Coronary artery (tissue), 2 donors: Measurements from ENCODE around the gene RCL1.

ENCODE experiments used
- DNase-seq: peaks from one replicate; pipeline ENCODE4 v3.0.0-alpha.2; 2017; ENCODE audit warnings: low spot score
- H3K27ac ChIP-seq, 2 donors: fragments of 200-600 bp; sonication (generic); one replicate each; pipeline ENCODE4 v1.5.1; 2016 to 2019
- H3K4me3 ChIP-seq: fragments of 200-600 bp; sonication (generic); 2 replicates; pipeline ENCODE4 v1.5.1; 2016; ENCODE audit warnings: mild to moderate bottlenecking, moderate library complexity
- CTCF ChIP-seq: fragments of 200-600 bp; sonication (generic); IDR thresholded peaks from one replicate; pipeline ENCODE4 v1.5.1; 2019; ENCODE audit warnings: antibody characterized with exemption

Gene RCL1

GRCh38 chr9:4833781-4834560 lies 41.2 kb downstream of the RCL1 start:
- no peak for DNase-seq
- Histone ChIP-seq H3K4me3 (no peak overlapping the region), H3K27ac (peak overlapping the region; percentile 11 to 35)
- TF ChIP-seq CTCF: no peak

GRCh38 chr9:4836676-4837075 lies 43.9 kb downstream of the RCL1 start:
- no peak overlapping the region for H3K4me3 ChIP-seq
- peak overlapping the region; percentile 64 to 90 for H3K27ac ChIP-seq
- DNase-seq: no peak
- TF ChIP-seq CTCF: no peak

- TF ChIP-seq CTCF: no peak
These were observed 44.8 kb downstream of the RCL1 start for GRCh38 chr9:4837261-4838188.

GRCh38 chr9:4838189-4838546 lies 45.4 kb downstream of the RCL1 start:
- TF ChIP-seq CTCF: no peak
- DNase-seq: peak; percentile 79
- H3K4me3 ChIP-seq: no peak overlapping the region
- H3K27ac ChIP-seq: peak overlapping the region; percentile 64 to 90

More at GRCh38 chr9:4837261-4838188, 44.8 kb downstream of the RCL1 start:
- DNase-seq: no peak
- peak overlapping the region; percentile 64 to 90 for H3K27ac ChIP-seq
- peak overlapping the region; percentile 42 for H3K4me3 ChIP-seq

GRCh38 chr9:4839470-4839912 lies 46.7 kb downstream of the RCL1 start:
- no peak for TF ChIP-seq CTCF
- H3K4me3 ChIP-seq: no peak overlapping the region
- peak overlapping the region in 1 of 2 donors; percentile 90 for H3K27ac ChIP-seq
- no peak for DNase-seq

- peak overlapping the region in 1 of 2 donors; percentile 90 for H3K27ac ChIP-seq
- no peak overlapping the region for H3K4me3 ChIP-seq
- TF ChIP-seq CTCF: no peak
- DNase-seq: no peak
These were observed 47.3 kb downstream of the RCL1 start for GRCh38 chr9:4840018-4840417.
